Sigmoid colon (tissue), 3 donors: Measurements from ENCODE around the gene ZNF511.

Source experiments
- CTCF ChIP-seq, 4 experiments: fragments of 450-650 bp in 3 of 4; fragments of 200-600 bp in 1 of 4; IDR thresholded peaks; one replicate each; pipeline ENCODE4 v1.5.1; 2016 to 2019; ENCODE audit warnings: antibody characterized with exemption in 4 of 4, mild to moderate bottlenecking in 3 of 4, moderate library complexity in 2 of 4
- POLR2A ChIP-seq, 2 donors: fragments of 450-650 bp; IDR thresholded peaks; one replicate each; pipeline ENCODE4 v1.6.1; 2016; ENCODE audit warnings: antibody characterized with exemption in 2 of 2, mild to moderate bottlenecking in 2 of 2, moderate library complexity in 2 of 2

GRCh38 chr10:133347710-133348517 is 39.2 kb downstream of the ZNF511 start:
- no peak for TF ChIP-seq CTCF (IDR thresholded peaks at IDR 0.05)
- TF ChIP-seq POLR2A (IDR thresholded peaks at IDR 0.05): no peak
